GM12878 (cell line): Measurements from ENCODE around the gene PLPPR1. TPM values are rescaled to one million over a fixed set of nuclear protein-coding genes. Genes with fewer than 3 reads are reported as not detected.

Experiments
- ATAC-seq: fragments of 200-7000 bp; cut with Tn5 transposase; 3 replicates; pipeline ENCODE4 v1.9.1; 2020; ENCODE audit warnings: mild to moderate bottlenecking, moderate library complexity
- BruUV-seq: library from RNA; stranded (reverse); fragments of 400-500 nt; replicated peaks from 2 replicates; lab custom pipeline; 2021; lab: Mats Ljungman, UMichigan
- CTCF ChIA-PET: fragments of 300-600 bp; sonication (Branson Sonifier 250); formaldehyde crosslinking; extraction: SDS; loops from one replicate; lab custom pipeline; 2021; ENCODE audit warnings: inconsistent platforms; lab: Yijun Ruan, JAX
- POLR2A ChIA-PET: fragments of 350-600 bp; formaldehyde crosslinking; extraction: SDS; loops from one replicate; lab custom pipeline; 2021; ENCODE audit warnings: inconsistent platforms; lab: Charles Lee
- RAD21 ChIA-PET: fragments of 300-600 bp; sonication (Branson Sonifier 250); formaldehyde crosslinking; loops from one replicate; lab custom pipeline; 2023; ENCODE audit warnings: antibody characterized with exemption; ENCODE audit not compliant: unreplicated experiment; lab: Charles Lee
- SMC1A ChIA-PET: fragments of 300-600 bp; sonication (Branson Sonifier 250); formaldehyde crosslinking; loops from one replicate; lab custom pipeline; 2023; ENCODE audit not compliant: unreplicated experiment, uncharacterized antibody; lab: Charles Lee
- DNase-seq: peaks from one replicate; pipeline ENCODE4 v3.0.0-alpha.2; 2011; ENCODE audit warnings: low read depth, low spot score
- FAIRE-seq: peaks from 3 replicates; lab custom pipeline; 2011; peaks lifted over from hg19 to GRCh38; lab: Jason Lieb, UNC
- H2AFZ ChIP-seq: 2 replicates; pipeline ENCODE4 v1.6.0; 2011; ENCODE audit warnings: low read depth, low read length, control low read depth; ENCODE audit not compliant: control insufficient read depth
- H3K27ac ChIP-seq: 2 replicates; pipeline ENCODE4 v1.5.1; 2011; ENCODE audit warnings: control low read depth; ENCODE audit not compliant: control insufficient read depth, insufficient read depth
- H3K27me3 ChIP-seq, 2 experiments: replicated peaks in 1 of 2; 2 replicates each; pipeline versions ENCODE4 v1.6.0 to v1.6.1; 2011; ENCODE audit warnings: low read length in 1 of 2; ENCODE audit not compliant: control insufficient read depth in 2 of 2, insufficient read depth in 2 of 2
- H3K36me3 ChIP-seq, 2 experiments: 2 replicates each; pipeline ENCODE4 v1.5.1; 2011; ENCODE audit warnings: low read length in 1 of 2; ENCODE audit not compliant: control insufficient read depth in 2 of 2, insufficient read depth in 2 of 2
- H3K4me1 ChIP-seq: 2 replicates; pipeline ENCODE4 v1.6.1; 2011; ENCODE audit warnings: mild to moderate bottlenecking, low read length, moderate library complexity, mixed read lengths; ENCODE audit not compliant: control insufficient read depth, insufficient read depth
- H3K4me2 ChIP-seq: 2 replicates; pipeline ENCODE4 v1.6.0; 2011; ENCODE audit warnings: control low read depth; ENCODE audit not compliant: control insufficient read depth, insufficient read depth
- H3K4me3 ChIP-seq: fragments of 200-600 bp; sonication (generic); 2 replicates; pipeline ENCODE4 v1.5.1; 2016
- H3K79me2 ChIP-seq: 2 replicates; pipeline ENCODE4 v1.6.0; 2011; ENCODE audit warnings: low read length; ENCODE audit not compliant: control insufficient read depth, insufficient read depth
- H3K9ac ChIP-seq: 2 replicates; pipeline ENCODE4 v1.8.0; 2011; ENCODE audit warnings: low read length, control low read depth, mixed read lengths; ENCODE audit not compliant: control insufficient read depth, insufficient read depth
- H3K9me3 ChIP-seq: replicated peaks from 3 replicates; pipeline ENCODE4 v1.5.1; 2011; ENCODE audit warnings: mild to moderate bottlenecking, low read length; ENCODE audit not compliant: control insufficient read depth, insufficient read depth
- H4K20me1 ChIP-seq: 2 replicates; pipeline ENCODE4 v1.6.0; 2011; ENCODE audit not compliant: control insufficient read depth, insufficient read depth
- MEF2B ChIP-seq: fragments of 450-650 bp; IDR thresholded peaks from 2 replicates; pipeline ENCODE4 v1.6.1; 2018; ENCODE audit warnings: mild to moderate bottlenecking, moderate library complexity; ENCODE audit not compliant: partially characterized antibody, poor library complexity, severe bottlenecking
- MTA2 ChIP-seq: fragments of 450-650 bp; IDR thresholded peaks from 2 replicates; pipeline ENCODE4 v1.6.1; 2016; ENCODE audit warnings: low read depth, mild to moderate bottlenecking, moderate library complexity
- MXI1 ChIP-seq: fragments of 150-350 bp; IDR thresholded peaks from 2 replicates; pipeline ENCODE4 v1.6.1; 2011; ENCODE audit warnings: low read depth, mild to moderate bottlenecking, inconsistent platforms, low read length, improper control_type of control experiment
- NFYB ChIP-seq: IDR thresholded peaks from 2 replicates; pipeline ENCODE4 v1.6.1; 2011; ENCODE audit warnings: low read depth, mild to moderate bottlenecking, low read length, improper control_type of control experiment, moderate library complexity; ENCODE audit not compliant: insufficient read depth
- NR2C2 ChIP-seq: IDR thresholded peaks from 2 replicates; pipeline ENCODE4 v1.6.1; 2011; ENCODE audit warnings: borderline replicate concordance, low read depth; ENCODE audit not compliant: control insufficient read depth, insufficient read length
- PKNOX1 ChIP-seq: fragments of 450-650 bp; IDR thresholded peaks from 2 replicates; pipeline ENCODE4 v1.6.1; 2016; ENCODE audit warnings: mild to moderate bottlenecking
- TAF1 ChIP-seq: IDR thresholded peaks from 2 replicates; pipeline ENCODE4 v1.6.1; 2011; ENCODE audit warnings: mild to moderate bottlenecking, low read depth, low read length, borderline replicate concordance
- WGBS: methylation state at CpG from one replicate; pipeline ENCODE4 v1.1.6; 2016; ENCODE audit warnings: low lambda C conversion rate; ENCODE audit not compliant: insufficient replicate concordance, insufficient coverage; ENCODE audit errors: missing lambda C conversion rate; 5-methylcytosine and 5-hydroxymethylcytosine counted together
- in situ Hi-C: fragments of 300-500 bp; cut with MboI; formaldehyde crosslinking; loops from 9 replicates; pipeline ENCODE4 v1.14.3; 2018; ENCODE audit warnings: mixed read lengths
- intact Hi-C: fragments of 100-400 bp; cut with micrococcal nuclease; formaldehyde crosslinking; loops from one replicate; pipeline ENCODE4 v1.14.2; 2022; ENCODE audit not compliant: unreplicated experiment
- polyA plus RNA-seq, 11 experiments: library from polyadenylated mRNA; depleted of rRNA in 4 of 11; unstranded in 6 of 11; stranded (reverse) in 5 of 11; fragments of >200 nt; fragmentation: Nextera tagmentation in 4 of 11; fragmentation: Illumina TruSeq in 1 of 11; extraction: Ambion mirVana in 4 of 11; extraction: Trizol in 1 of 11; gene quantifications; 1 replicate in 1 of 11; 2 replicates in 10 of 11; pipeline versions ENCODE4 v1.2.1 to v1.2.3, GENCODE V29; 2011 to 2016; ENCODE audit warnings: inconsistent platforms in 2 of 11, missing spikeins in 2 of 11, low read depth in 1 of 11
- total RNA-seq, 4 experiments: library from RNA; depleted of rRNA in 3 of 4; stranded (reverse); fragments of >200 nt in 3 of 4; fragmentation: Illumina TruSeq in 1 of 4; extraction: Trizol in 1 of 4; gene quantifications; 2 replicates each; pipeline versions ENCODE4 v1.2.1 to v1.2.3, GENCODE V29; 2013 to 2021

PLPPR1 gene
- total and polyA plus RNA-seq, 10 of the 15 experiments (the other 5 are each of a cell fraction or from before 2014, with no cell fraction given): 0.69 TPM; not detected in 9

DNA sequence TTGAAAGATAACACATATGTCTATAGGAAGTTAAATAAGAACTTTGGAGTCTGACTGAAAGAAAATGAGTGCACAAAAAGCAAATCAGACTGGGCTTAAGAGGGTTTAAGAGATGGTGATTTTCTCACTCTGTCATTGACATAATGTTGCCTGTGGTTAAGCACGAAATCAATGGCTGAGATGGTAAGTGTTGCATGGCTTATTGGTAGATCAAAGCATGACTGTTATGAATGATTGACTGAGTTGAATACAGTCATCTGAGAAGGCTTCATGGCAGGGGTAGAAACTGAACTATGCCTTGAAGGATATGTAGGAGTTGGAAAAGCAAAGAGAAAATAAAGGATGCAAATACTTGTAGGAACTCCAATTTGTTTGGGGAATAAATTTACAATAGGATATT is 136.6 kb downstream of the PLPPR1 start:
- FAIRE-seq (no peak), ATAC-seq (peak; percentile 66), DNase-seq (no peak)
- H3K27me3 ChIP-seq: no peaks in the 10 kb centered on the region
- no peak overlapping the region for H2AFZ ChIP-seq
- ChIA-PET CTCF (interaction anchor here (0.6 kb wide), 1 partner anchor 147 kb away, joined by 3 read pairs; no protein-coding TSS in a partner anchor), SMC1A (no interaction called here), POLR2A (no interaction called here), RAD21 (no interaction called here)
- TF ChIP-seq NFYB (no peak), PKNOX1 (0 out of 2 replicates have a peak, but pooled peaks have one; percentile 27), MXI1 (no peak), NR2C2 (no peak)
- in situ Hi-C loops (no loop called here), intact Hi-C loops (no loop called here)
- no peaks in the 10 kb centered on the region for H3K79me2 ChIP-seq
- H3K36me3 ChIP-seq: no peaks in the 10 kb centered on the region
- H3K9me3 ChIP-seq: no peaks in the 10 kb centered on the region; the same call in 2 of the 3 replicates
- H3K27ac ChIP-seq: no peak overlapping the region
- no peaks in the 10 kb centered on the region for H3K4me1 ChIP-seq
- no TSS peak for BruUV-seq
- no peak overlapping the region for H3K9ac ChIP-seq
- H4K20me1 ChIP-seq: no peaks in the 10 kb centered on the region
- no peak overlapping the region for H3K4me3 ChIP-seq
- WGBS: 0% methylated on average over 1 of the region's 1 CpG
- no peak overlapping the region for H3K4me2 ChIP-seq

DNA sequence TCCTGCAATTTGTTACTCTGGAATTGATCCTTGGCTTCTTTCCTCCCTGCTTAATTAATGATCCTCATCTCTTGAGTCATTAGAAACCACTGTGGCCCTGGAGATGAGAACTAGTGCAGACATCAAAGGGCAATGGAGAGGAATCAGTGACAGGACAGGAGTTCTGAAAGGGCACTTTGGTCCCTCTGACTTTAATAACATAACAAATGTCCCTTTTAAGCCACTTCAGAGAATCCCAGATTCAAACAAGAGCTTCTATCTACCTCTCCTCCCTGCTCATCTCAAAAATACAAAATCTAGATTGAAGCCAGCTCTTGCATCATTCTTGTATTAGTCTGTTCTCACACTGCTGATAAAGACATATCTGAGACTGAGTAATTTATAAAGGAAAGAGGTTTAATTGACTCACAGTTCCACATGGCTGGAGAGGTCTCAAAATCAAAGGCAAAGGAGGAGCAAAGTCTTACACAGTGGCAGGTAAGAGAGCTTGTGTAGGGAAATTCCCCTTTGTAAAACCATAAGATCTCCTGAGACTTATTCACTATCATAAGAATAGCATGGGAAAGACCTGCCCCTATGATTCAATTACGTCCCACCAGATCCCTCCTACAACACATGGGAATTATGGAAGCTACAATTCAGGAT is 139.1 kb downstream of the PLPPR1 start:
- 0% methylated on average over 1 of the region's 1 CpG for WGBS
- H3K36me3 ChIP-seq: no peaks in the 10 kb centered on the region
- intact Hi-C loops (no loop called here), in situ Hi-C loops (no loop called here)
- POLR2A ChIA-PET: no interaction called here
- no peak overlapping the region for H3K9ac ChIP-seq
- H3K4me3 ChIP-seq: no peak overlapping the region
- no peak overlapping the region for H3K27ac ChIP-seq
- H3K27me3 ChIP-seq: no peaks in the 10 kb centered on the region
- RAD21 ChIA-PET: interaction anchor here (0.6 kb wide), 1 partner anchor 65 kb away, joined by 5 read pairs; no protein-coding TSS in a partner anchor
- H4K20me1 ChIP-seq: no peaks in the 10 kb centered on the region
- H3K4me1 ChIP-seq: no peaks in the 10 kb centered on the region
- BruUV-seq: no TSS peak
- H2AFZ ChIP-seq: no peak overlapping the region
- no peak overlapping the region for H3K4me2 ChIP-seq
- CTCF ChIA-PET: no interaction called here
- H3K79me2 ChIP-seq: no peaks in the 10 kb centered on the region
- H3K9me3 ChIP-seq: no peaks in the 10 kb centered on the region; the same call in 2 of the 3 replicates
- TF ChIP-seq TAF1 (no peak), MTA2 (0 out of 2 replicates have a peak, but pooled peaks have one; percentile 14), MEF2B (peak; percentile 42)
- ATAC-seq (peak; percentile 73), FAIRE-seq (no peak), DNase-seq (peak; percentile 21)
- SMC1A ChIA-PET: interaction anchor here (0.6 to 1.4 kb wide), 3 partner anchors 35 to 147 kb away, joined by 3 read pairs; no protein-coding TSS in a partner anchor
